Body of pancreas (tissue), 4 donors: ENCODE data around the gene EPS15.

Experiments
- CTCF ChIP-seq, 7 experiments: fragments of 450-650 bp in 4 of 7; fragments of 200-600 bp in 3 of 7; sonication (generic) in 3 of 7; IDR thresholded peaks; one replicate each; pipeline ENCODE4 v1.5.1; 2016 to 2019; ENCODE audit warnings: antibody characterized with exemption in 7 of 7
- POLR2A ChIP-seq, 3 donors: fragments of 450-650 bp; IDR thresholded peaks; one replicate each; pipeline ENCODE4 v1.6.1; 2016; ENCODE audit warnings: antibody characterized with exemption in 3 of 3, mild to moderate bottlenecking in 2 of 3

DNA sequence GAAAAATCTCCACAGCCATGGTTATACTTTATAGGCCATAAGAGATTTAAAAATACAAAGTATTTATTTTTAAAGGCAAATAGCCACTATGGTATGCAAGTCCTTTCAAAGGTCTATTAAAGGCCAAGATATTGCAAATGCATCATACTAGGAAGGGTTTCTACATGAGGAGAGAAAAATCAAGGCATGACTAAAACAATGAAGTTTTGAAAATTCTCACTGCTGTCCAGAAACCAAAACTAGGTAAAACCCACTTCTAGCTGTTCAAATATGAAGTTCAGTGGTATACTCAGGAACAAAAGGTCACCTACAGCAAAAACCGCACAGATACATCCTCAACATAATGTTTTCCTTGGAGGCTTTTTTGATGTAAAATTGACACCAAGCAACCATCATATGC lies 75.0 kb downstream of the EPS15 start:
- TF ChIP-seq CTCF (IDR thresholded peaks at IDR 0.05) (no peak), POLR2A (IDR thresholded peaks at IDR 0.05) (no peak)
